ENCODE measurements around the gene SLC7A6OS.

DNA sequence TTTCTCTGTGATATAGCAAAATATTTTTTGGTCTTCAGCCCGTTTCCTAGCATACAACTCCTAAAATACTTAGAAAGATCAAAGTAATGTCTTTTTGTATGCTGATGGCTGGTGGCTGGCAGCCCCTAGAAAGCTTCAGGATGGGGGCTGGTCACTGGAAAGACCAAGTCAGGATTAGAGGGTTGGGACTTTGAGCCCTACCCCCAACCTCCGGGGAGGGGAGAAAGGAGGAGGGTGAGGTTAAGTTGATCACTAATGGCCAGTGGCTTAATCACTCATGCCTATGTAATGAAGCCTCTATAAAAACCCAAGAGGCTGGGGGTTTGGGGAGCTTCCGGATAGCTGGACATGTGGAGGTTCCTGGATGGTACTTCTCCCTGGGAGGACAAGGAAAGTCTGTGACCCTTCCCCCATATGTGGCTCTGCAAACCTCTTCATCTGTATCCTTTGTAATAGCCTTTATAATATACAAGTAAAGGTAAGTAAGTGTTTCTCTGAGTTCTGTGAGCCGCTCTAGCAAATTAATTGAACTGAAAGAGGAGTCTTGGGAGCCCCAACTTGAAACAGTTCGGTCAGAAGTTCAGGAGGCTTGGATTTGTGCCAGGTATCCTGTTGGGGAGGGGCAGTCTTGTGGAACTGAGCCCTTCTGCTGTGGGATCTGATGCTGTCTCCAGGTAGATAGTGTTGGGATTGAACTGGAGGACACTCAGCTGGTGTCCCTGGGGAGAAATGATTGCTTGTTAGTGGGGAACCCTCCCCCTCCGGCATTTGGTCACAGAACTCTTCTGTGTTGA is 42.9 kb downstream of the SLC7A6OS start:
- TF ChIP-seq EZH2 (IDR thresholded peaks at IDR 0.05; ENCODE audit: insufficient read depth, poor library complexity, severe bottlenecking) (no peak), EZH2phosphoT487 (IDR thresholded peaks at IDR 0.05; ENCODE audit: insufficient read depth, low read depth) (no peak)
